Putamen (tissue), 1 donor: ENCODE measurements around the gene TUT4.

Source experiments
- DNase-seq: peaks from one replicate; pipeline ENCODE4 v3.0.0-alpha.2; 2016; ENCODE audit warnings: low spot score

Gene TUT4

GRCh38 chr1:52472384-52472783 lies 80.5 kb downstream of the TUT4 start:
- DNase-seq = no peak

GRCh38 chr1:52469108-52469507 lies 83.8 kb downstream of the TUT4 start:
- no peak for DNase-seq

DNA sequence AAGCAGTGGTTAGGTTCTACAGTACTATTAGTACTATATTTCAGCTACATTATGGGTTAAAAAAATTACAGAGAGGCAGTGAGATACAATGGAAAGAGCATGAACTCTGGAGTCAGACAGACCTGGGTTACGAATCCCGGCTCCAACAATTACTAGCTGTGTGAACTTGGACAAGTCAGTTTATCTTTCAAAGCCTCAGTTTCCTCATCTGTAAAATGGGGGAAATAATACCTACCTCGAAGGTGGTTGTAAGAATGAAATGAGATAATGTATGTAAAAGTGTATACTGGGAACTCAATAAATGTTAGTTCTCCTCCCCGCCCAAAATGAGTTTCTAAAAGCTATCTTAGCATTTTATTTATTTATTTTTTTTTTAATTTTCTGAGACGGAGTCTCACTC lies 89.0 kb downstream of the TUT4 start:
- DNase-seq = no peak

DNA sequence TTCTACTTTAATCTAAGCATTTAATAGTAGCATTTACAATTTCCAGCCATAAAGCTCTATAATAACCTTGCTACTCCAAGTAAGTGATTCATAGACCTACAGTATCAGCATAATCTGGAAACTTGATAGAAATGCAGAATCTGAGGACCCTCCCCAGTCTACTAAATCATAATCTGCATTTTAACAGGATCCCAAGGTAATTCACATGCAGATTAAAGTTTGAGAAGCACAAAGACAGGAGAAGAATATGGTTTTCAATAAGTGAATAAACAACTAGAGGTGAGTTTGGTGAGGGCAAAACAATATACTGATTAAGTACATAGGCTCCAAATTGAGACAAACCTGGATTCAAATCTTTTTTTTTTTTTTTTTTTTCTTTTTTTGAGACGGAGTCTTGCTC lies 91.1 kb downstream of the TUT4 start:
- no peak for DNase-seq

- no peak for DNase-seq
Measured at GRCh38 chr1:52460694-52461093, 92.2 kb downstream of the TUT4 start.

GRCh38 chr1:52455686-52456085 lies 97.2 kb downstream of the TUT4 start:
- no peak for DNase-seq

- no peak for DNase-seq
Measured at GRCh38 chr1:52454779-52455178, 98.1 kb downstream of the TUT4 start.

DNA sequence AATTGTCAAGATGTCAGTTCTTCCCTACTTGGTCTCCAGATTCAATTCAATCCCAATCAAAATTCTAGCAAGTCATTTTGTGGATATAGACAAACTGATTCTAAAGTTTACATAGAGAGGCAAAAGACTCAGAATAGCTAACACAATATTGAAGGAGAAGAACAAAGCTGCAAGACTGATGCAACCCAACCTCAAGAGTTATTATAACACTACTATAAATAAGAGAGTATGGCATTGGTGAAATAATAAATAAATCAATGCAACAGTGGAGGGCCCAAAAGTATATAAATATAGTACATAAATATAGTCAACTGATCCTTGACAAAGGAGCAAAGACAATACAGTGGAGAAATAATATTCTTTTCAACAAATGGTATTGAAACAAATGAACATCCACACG lies 98.8 kb downstream of the TUT4 start:
- no peak for DNase-seq

GRCh38 chr1:52444463-52444862 lies 108.4 kb downstream of the TUT4 start:
- no peak for DNase-seq

DNA sequence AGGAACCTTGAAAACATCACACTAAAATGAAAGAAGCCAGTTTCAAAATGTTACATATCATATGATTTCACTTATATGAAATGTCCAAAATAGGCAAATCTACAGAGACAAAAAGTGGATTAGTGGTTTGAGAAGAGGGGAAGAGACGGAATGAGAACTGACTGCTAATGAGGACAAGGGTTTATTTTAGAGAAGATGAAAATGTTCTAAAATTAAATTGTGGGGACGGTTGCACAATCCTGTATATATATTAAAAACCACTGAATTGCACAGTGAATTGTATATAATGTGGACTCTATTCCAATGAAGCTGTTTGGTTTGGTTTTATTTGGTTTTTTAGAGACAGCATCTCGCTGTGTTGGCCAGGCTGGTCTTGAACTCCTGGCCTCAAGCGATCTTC lies 112.9 kb downstream of the TUT4 start:
- DNase-seq = no peak

GRCh38 chr1:52436817-52437216 lies 116.1 kb downstream of the TUT4 start:
- no peak for DNase-seq

GRCh38 chr1:52435650-52436049 lies 117.2 kb downstream of the TUT4 start:
- DNase-seq = no peak

DNA sequence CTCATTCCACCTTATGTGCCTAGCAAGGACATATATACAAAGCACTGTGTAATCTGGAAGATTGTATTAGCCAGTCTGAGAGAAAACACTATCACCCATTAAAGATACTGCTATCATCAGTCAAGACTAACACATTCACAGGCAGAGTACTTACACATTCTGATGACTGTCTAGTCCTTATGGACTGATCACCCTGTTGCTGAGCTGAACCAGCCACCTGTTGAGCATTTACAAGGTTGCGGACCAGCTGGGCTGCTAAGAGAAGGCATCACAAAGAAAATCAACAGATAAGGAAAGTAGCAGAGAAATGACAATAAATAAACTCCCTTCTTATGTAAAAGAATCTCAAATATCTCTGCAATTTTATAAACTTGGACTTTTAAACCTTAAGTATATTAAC lies 117.7 kb downstream of the TUT4 start:
- DNase-seq = no peak

DNA sequence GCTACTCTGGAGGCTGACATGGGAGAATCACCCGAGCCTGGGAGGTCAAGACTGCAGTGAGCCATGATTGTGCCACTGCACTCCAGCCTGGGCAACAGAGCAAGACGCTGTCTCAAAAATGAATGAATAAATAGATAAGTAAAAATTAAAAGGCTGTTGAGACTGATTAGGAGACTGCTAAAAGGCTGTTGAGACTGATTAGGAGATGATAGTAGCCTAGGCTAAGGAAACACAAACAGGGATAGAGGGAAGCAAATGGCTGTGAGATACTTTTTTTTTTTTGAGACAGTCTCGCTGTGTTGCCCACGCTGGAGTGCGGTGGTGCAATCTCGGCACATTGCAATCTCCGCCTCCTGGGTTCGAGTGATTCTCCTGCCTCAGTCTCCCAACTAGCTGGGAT lies 120.1 kb downstream of the TUT4 start:
- DNase-seq = no peak

GRCh38 chr1:52427152-52427551 lies 125.7 kb downstream of the TUT4 start:
- no peak for DNase-seq

DNA sequence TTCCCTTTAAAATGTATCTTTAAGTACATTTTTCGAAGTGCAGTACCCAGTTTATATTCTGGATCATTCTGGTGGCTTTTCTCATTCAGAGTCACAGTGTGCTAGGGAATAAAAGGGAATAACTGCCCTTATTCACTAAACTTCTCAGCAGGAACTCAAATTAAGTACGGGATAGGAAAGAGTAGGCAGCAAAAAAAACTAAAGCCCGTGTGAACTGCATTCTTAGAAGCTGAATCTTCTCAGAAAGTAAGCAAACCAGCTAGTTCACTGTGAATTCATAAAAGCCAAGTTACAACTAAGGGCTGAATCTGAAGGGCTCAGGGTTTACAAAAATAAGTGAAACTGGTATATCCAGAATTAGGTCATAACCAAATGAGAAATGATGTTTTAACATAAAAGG lies 126.5 kb downstream of the TUT4 start:
- DNase-seq = no peak

DNA sequence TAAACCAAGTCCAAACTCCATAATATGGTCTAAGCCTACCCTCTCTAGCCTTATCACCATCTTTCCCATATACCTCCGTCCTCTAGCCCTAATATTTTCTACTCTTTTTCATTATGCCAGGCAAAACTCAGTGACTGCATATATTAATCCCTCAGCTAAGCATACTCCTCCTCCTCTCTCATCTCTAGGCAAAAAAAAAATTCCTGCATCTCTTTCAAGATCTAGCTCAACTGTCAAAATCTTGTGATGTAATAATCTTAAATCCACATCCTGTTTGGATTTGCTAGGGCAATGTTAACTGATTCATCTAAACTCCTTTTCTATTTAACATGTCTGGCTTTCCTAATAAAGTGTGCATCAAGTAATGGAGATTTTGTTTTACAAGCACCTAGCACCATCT lies 128.1 kb downstream of the TUT4 start:
- DNase-seq = no peak

- DNase-seq = no peak
Measured at GRCh38 chr1:52424231-52424636, 128.7 kb downstream of the TUT4 start.

GRCh38 chr1:52423771-52424170 lies 129.1 kb downstream of the TUT4 start:
- no peak for DNase-seq

- DNase-seq = no peak
Measured at GRCh38 chr1:52423055-52423454, 129.8 kb downstream of the TUT4 start.

DNA sequence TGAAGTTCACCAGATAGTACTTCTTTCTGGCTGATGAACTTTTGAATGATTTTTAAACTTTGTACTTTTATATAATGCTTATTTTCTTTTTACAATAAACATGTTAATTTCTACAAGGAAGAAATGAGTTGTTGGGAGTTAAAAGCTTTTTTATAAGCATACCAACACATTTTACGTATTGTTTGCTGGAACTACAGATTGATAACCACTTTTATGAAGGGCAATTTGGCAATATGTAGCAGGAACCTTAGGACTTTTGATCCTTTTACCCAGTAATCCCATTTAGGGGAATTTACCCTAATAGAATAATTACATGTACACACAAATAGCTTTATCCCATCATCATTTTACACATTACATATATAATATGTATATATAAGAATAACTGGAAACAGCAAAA lies 132.2 kb downstream of the TUT4 start:
- DNase-seq = no peak

- DNase-seq = no peak
Measured at GRCh38 chr1:52416811-52417210, 136.1 kb downstream of the TUT4 start.

- DNase-seq = no peak
Measured at GRCh38 chr1:52414942-52415341, 137.9 kb downstream of the TUT4 start.

- no peak for DNase-seq
Measured at GRCh38 chr1:52413410-52413989, 139.4 kb downstream of the TUT4 start.

DNA sequence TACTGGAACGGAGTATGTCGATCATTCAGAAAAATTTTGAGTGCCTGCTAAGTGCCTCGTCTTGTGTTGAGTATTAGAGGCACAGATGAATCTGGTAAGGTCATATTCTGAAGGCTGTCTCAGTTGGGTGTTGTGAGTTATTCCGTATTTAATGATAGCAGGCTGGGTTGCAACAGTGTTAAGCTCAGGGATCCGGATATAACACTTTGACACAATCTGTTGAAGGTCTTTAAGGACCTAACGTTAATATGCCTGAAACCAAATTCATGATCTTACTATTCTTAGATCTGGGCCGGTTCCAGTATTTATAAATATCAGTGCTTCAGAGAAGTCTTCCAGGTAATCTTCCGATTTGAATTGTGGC lies 147.9 kb downstream of the TUT4 start:
- DNase-seq = no peak
